ENCODE measurements around the gene LGALS1.

DNA sequence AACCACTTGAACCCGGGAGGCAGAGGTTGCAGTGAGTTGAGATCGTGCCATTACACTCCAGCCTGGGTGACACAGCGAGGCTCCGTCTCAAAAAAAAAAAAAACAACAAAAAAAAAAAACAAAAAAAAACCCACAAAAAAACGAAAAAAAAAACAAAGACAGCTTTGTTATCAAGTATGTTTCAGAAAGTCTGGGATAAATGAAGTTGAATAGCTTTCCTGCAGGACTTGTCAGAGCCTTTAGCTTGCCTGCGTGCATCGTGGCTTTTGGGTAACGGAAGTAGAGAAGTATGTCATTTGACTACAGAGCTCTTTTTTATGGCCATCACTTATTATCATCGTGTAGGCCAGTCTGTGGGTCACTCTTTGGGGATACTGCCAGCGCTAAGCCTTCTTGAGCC lies 36.1 kb downstream of the LGALS1 start:
- TF ChIP-seq CTCF (IDR thresholded peaks at IDR 0.05) = no peak
- no peak for TF ChIP-seq POLR2A (IDR thresholded peaks at IDR 0.05)

Data from lower leg skin (tissue), 3 donors.